ENCODE data around the gene AP1S2.
"Not testable (repeated sequence)": the region's sequence is repeated elsewhere in the genome, so short reads cannot be mapped to it uniquely, and the experiment has no call there.

The AP1S2 gene

DNA sequence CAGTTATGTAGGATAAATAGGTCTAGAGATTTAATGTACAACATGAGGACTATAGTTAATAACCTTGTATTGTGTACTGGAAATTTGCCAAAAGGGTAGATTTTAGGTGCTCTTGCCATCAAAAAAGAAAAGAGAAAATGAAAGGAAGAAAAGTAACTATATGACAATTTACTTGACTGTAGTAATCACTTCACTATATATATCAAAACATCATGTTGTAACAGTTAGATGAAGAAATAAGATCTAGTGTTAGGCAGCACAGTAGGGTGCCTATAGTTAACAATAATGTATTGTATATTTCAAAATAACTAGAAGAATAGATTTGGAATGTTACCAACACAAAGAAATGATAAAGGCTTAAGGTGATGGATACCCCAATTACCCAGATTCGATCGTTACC lies 35.9 kb upstream of the AP1S2 start:
- Histone ChIP-seq H3K4me2 (ENCODE audit: low read length) (no peak overlapping the region), H3K4me3 (ENCODE audit: low read depth, low read length) (no peak overlapping the region), H3K9me3 (ENCODE audit: control insufficient read depth, low read length) (no peaks in the 10 kb centered on the region), H2AFZ (no peak overlapping the region), H3K4me1 (no peaks in the 10 kb centered on the region), H3K27ac (no peak overlapping the region), H3K36me3 (ENCODE audit: control insufficient read depth, insufficient read depth, low read length) (no peaks in the 10 kb centered on the region), H3K79me2 (no peaks in the 10 kb centered on the region), H3K27me3 (ENCODE audit: control insufficient read depth, insufficient read depth, low read length) (no peaks in the 10 kb centered on the region), H3K9ac (no peak overlapping the region)
- TF ChIP-seq, protein P1, sequence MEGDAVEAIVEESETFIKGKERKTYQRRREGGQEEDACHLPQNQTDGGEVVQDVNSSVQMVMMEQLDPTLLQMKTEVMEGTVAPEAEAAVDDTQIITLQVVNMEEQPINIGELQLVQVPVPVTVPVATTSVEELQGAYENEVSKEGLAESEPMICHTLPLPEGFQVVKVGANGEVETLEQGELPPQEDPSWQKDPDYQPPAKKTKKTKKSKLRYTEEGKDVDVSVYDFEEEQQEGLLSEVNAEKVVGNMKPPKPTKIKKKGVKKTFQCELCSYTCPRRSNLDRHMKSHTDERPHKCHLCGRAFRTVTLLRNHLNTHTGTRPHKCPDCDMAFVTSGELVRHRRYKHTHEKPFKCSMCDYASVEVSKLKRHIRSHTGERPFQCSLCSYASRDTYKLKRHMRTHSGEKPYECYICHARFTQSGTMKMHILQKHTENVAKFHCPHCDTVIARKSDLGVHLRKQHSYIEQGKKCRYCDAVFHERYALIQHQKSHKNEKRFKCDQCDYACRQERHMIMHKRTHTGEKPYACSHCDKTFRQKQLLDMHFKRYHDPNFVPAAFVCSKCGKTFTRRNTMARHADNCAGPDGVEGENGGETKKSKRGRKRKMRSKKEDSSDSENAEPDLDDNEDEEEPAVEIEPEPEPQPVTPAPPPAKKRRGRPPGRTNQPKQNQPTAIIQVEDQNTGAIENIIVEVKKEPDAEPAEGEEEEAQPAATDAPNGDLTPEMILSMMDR (IDR thresholded peaks at IDR 0.05) = no peak

DNA sequence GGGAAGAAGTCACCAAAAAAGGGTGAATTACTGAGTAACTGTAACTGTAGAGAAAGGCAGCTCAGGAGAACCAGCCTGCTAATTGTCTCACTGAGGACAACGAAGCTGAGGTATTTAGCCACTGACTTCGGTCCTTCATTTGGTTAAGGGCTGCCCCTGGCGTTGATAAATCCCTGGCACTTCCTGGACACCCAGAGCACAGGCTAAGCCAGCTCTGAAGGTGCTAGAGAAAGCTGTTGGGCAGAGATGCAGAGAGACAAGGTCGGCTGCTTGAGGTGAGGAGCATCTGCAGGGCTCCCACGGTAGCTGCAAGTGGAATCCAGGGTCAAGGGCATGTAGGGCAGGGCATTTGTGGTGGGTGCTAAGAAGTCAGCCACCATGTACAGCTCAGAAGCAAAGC lies 33.4 kb upstream of the AP1S2 start:
- Histone ChIP-seq H3K9ac (no peak overlapping the region), H3K36me3 (ENCODE audit: control insufficient read depth, insufficient read depth, low read length) (no peaks in the 10 kb centered on the region), H3K4me3 (ENCODE audit: low read depth, low read length) (no peak overlapping the region), H3K79me2 (no peaks in the 10 kb centered on the region), H3K4me2 (ENCODE audit: low read length) (no peak overlapping the region), H2AFZ (peak overlapping the region; percentile 50), H3K27ac (no peak overlapping the region), H3K4me1 (no peaks in the 10 kb centered on the region), H3K27me3 (ENCODE audit: control insufficient read depth, insufficient read depth, low read length) (no peaks in the 10 kb centered on the region), H3K9me3 (ENCODE audit: control insufficient read depth, low read length) (no peaks in the 10 kb centered on the region)
- TF ChIP-seq, protein P1 (IDR thresholded peaks at IDR 0.05) = no peak

DNA sequence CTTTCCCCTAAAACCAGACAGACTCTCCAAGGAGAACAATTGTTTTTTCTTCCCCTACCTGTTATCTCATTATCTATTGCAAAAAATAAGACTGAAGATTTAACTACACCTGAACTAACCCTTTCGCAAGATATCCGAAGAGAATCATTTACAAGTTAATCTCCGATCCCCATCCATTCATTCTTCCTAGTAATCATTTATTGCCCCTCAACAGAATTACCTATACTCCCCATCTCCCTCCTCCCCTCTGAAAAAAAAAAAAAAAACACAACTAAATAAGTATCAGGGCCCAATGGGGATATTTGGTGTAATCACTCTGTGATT lies 28.9 kb upstream of the AP1S2 start:
- no peak overlapping the region for H3K4me3 ChIP-seq (ENCODE audit: low read depth, low read length)
- no peak overlapping the region for H3K4me2 ChIP-seq (ENCODE audit: low read length)
- TF ChIP-seq, protein P1 (IDR thresholded peaks at IDR 0.05) = no peak

DNA sequence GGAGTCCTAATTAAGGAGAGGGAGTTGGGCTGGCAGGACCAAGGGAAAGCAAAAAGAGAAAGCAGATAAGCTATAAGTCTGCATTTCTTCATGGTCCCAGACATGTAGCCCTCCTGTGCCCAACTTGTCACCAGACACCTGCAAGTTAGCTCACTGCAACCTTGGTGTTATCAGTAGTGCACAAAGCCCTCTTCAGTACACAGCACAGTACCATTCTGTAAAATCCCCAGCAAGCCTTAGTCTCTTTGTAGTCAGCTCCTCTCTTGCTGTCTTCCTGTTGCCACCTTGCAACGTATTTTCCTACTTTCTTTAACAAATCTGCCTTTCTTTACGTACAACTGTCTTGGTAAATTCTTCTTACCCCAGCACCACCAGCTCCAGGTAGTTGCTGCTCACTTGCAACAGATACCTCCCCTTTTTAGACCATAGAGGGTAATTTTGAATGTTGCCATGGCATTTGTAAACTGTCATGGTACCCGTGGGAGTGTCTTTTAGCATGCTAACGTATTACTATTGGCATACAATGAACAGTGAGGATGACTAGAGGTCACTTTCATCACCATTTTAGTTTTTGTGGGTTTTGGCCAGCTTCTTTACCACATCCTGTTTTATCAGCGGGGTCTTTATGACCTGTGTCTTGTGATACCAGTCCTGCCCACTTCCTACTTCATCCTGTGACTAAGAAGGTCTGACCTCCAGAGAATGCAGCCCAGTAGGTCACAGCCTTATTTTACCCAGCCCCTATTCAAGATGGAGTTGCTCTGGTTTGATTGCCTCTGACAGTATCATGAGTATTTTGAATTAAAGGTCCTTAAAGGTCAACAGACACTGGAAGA lies 28.3 kb upstream of the AP1S2 start:
- H3K27ac ChIP-seq = no peak overlapping the region
- no peaks in the 10 kb centered on the region for H3K9me3 ChIP-seq (ENCODE audit: control insufficient read depth, low read length)
- no peak overlapping the region for H3K4me2 ChIP-seq (ENCODE audit: low read length)
- H3K79me2 ChIP-seq = no peaks in the 10 kb centered on the region
- no peak overlapping the region for H3K9ac ChIP-seq
- H3K4me3 ChIP-seq (ENCODE audit: low read depth, low read length) = no peak overlapping the region
- H2AFZ ChIP-seq = no peak overlapping the region
- no peaks in the 10 kb centered on the region for H3K36me3 ChIP-seq (ENCODE audit: control insufficient read depth, insufficient read depth, low read length)
- no peaks in the 10 kb centered on the region for H3K27me3 ChIP-seq (ENCODE audit: control insufficient read depth, insufficient read depth, low read length)
- TF ChIP-seq, protein P1 (IDR thresholded peaks at IDR 0.05) = no peak
- H3K4me1 ChIP-seq = no peaks in the 10 kb centered on the region

More for the DNA sequence above, 28.9 kb upstream of the AP1S2 start:
- Histone ChIP-seq H3K27me3 (ENCODE audit: control insufficient read depth, insufficient read depth, low read length) (no peaks in the 10 kb centered on the region), H3K27ac (no peak overlapping the region), H3K9ac (no peak overlapping the region), H3K79me2 (no peaks in the 10 kb centered on the region), H3K9me3 (ENCODE audit: control insufficient read depth, low read length) (no peaks in the 10 kb centered on the region), H2AFZ (no peak overlapping the region), H3K36me3 (ENCODE audit: control insufficient read depth, insufficient read depth, low read length) (no peaks in the 10 kb centered on the region), H3K4me1 (no peaks in the 10 kb centered on the region)

DNA sequence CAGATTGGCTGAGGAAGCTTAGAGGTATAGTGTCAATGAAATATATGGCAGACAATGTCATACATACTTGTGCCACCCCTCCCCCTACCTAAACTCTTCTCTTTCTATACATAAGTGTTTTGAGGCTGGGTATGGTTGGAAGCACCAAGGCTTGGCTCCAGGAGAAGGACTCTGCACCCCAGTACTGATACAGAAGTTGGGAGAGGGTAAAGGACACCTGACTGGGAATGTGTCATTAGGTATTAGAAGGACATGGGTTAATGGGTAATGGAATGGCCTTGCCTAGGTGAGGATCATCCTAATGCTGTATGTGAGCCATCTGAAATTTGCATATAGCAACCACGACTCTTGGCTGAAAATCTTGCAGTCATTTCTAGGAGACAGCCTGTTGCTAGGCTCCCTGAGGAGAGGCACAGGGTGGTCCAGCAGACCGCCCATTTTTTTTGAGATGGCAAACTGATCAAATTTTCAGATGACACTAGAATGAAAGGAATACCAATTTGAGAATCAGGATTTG lies 26.8 kb upstream of the AP1S2 start:
- no peak overlapping the region for H2AFZ ChIP-seq
- peaks cover 4% of the 10 kb centered on the region for H3K4me1 ChIP-seq
- no peaks in the 10 kb centered on the region for H3K27me3 ChIP-seq (ENCODE audit: control insufficient read depth, insufficient read depth, low read length)
- no peaks in the 10 kb centered on the region for H3K79me2 ChIP-seq
- TF ChIP-seq, protein P1 (IDR thresholded peaks at IDR 0.05) = no peak
- no peak overlapping the region for H3K9ac ChIP-seq
- no peaks in the 10 kb centered on the region for H3K36me3 ChIP-seq (ENCODE audit: control insufficient read depth, insufficient read depth, low read length)
- H3K4me3 ChIP-seq (ENCODE audit: low read depth, low read length) = no peak overlapping the region
- H3K9me3 ChIP-seq (ENCODE audit: control insufficient read depth, low read length) = no peaks in the 10 kb centered on the region
- no peak overlapping the region for H3K27ac ChIP-seq
- H3K4me2 ChIP-seq (ENCODE audit: low read length) = no peak overlapping the region

DNA sequence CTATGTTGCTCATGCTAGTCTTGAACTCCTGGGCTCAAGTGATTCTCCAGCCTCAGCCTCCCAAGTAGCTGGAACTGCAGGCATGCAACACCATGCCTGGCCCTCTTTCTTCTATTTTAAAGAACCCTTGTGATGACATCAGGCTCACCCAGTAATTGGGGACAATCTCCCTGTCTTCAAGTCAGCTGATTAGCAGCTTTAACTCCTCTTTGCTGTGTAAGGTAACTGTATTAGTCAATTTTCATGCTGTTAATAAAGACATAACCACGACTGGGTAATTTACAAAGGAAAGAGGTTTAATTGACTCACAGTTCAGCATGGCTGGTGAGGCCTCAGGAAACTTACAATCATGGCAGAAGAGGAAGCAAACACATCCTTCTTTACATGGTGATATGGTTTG lies 23.3 kb upstream of the AP1S2 start:
- not testable (repeated sequence) for H3K36me3 ChIP-seq (ENCODE audit: control insufficient read depth, insufficient read depth, low read length); H3K27me3 ChIP-seq (ENCODE audit: control insufficient read depth, insufficient read depth, low read length); H3K9ac ChIP-seq; H3K4me1 ChIP-seq; H3K79me2 ChIP-seq; H3K9me3 ChIP-seq (ENCODE audit: control insufficient read depth, low read length); H2AFZ ChIP-seq; H3K4me2 ChIP-seq (ENCODE audit: low read length); H3K4me3 ChIP-seq (ENCODE audit: low read depth, low read length); H3K27ac ChIP-seq
